ENCODE measurements around the gene RBM17. TPM values are rescaled to one million over a fixed set of nuclear protein-coding genes. Genes with fewer than 3 reads are reported as not detected.
A peak's percentile ranks its signal among the peaks of the same experiment; 100 is the strongest.

The RBM17 gene
- total and polyA plus RNA-seq, 5 experiments from 2014 or later = 57.4 to 130 (median 84.9) TPM

GRCh38 chr10:6048281-6049030 is 40.4 kb upstream of the RBM17 start:
- Mint-ChIP-seq H3K9me3 (no peaks in the 10 kb centered on the region), H3K27me3 (peaks cover 0 to 2% (median 0%) of the 10 kb centered on the region in 5 donors), H3K4me1 (peaks cover 47 to 88% (median 81%) of the 10 kb centered on the region in 4 donors), H3K4me3 (peak overlapping the region in 3 of 10 donors; percentile 40 to 61 (median 46)), H3K27ac (peak overlapping the region in 7 of 10 donors; percentile 16 to 98 (median 60)), H3K36me3 (no peaks in the 10 kb centered on the region)
- POLR2A ChIA-PET = interaction anchor here (0.6 to 4.5 kb wide), 4 partner anchors 10 to 113 kb away, joined by 3 to 23 read pairs (median 8); no protein-coding TSS in a partner anchor
- ATAC-seq (no peak), DNase-seq (no peak)

GRCh38 chr10:6049031-6049400 is 39.8 kb upstream of the RBM17 start:
- peaks cover 0 to 2% (median 0%) of the 10 kb centered on the region in 5 donors for H3K27me3 Mint-ChIP-seq
- peak overlapping the region in 6 of 10 donors; percentile 23 to 98 (median 96) for H3K27ac Mint-ChIP-seq
- no peaks in the 10 kb centered on the region for H3K9me3 Mint-ChIP-seq
- ATAC-seq (no peak), DNase-seq (no peak)
- POLR2A ChIA-PET = interaction anchor here (0.6 to 4.5 kb wide), 5 partner anchors 11 to 113 kb away, joined by 3 to 23 read pairs (median 10); no protein-coding TSS in a partner anchor
- H3K36me3 Mint-ChIP-seq = no peaks in the 10 kb centered on the region
- H3K4me1 Mint-ChIP-seq = peaks cover 46 to 89% (median 82%) of the 10 kb centered on the region in 4 donors
- H3K4me3 Mint-ChIP-seq = peak overlapping the region in 5 of 10 donors; percentile 3 to 84 (median 39)

DNA sequence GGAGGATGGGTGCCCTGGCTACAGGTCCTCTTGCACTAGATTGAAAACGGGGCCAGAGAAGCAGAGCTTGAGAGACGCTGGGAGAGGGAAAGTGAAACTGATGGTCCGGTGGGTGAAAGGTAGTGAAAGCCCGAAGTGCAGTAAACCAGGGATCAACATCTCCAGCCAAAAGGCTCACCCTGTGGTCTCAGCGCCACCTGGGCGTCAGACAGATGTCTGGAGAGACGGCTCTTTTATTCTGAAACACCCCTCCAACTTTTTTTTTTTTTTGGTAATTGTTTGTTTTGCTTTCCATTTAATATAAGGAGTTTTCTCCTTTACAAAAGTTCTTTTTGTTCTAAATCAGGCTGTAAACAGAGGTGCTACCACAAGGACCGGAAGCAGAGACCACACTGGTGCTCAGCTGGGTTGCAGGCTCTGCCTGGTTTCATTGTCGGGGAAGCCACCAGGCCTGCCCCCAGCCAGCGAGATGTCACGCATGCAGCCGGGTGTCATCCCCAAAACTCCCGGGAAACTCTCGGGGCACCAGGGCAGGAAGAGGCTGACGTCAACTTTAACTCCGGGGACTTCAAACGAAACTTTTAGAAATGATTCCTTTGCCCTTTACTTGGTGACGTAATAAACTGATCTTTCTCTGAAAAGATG is 37.9 kb upstream of the RBM17 start:
- H3K9me3 Mint-ChIP-seq = no peaks in the 10 kb centered on the region
- H3K4me3 Mint-ChIP-seq = peak overlapping the region; percentile 84 to 98 (median 94)
- H3K36me3 Mint-ChIP-seq = no peaks in the 10 kb centered on the region
- H3K27me3 Mint-ChIP-seq = peaks cover 0 to 2% (median 0%) of the 10 kb centered on the region in 5 donors
- H3K27ac Mint-ChIP-seq = peak overlapping the region; percentile 94 to 98 (median 96)
- ATAC-seq = peak; percentile 81 to 94
- H3K4me1 Mint-ChIP-seq = peaks cover 42 to 81% (median 68%) of the 10 kb centered on the region in 4 donors
- POLR2A ChIA-PET = interaction anchor here (0.7 to 9.1 kb wide), 15 partner anchors 9 to 351 kb away, joined by 3 to 77 read pairs (median 4); partner anchors contain the start of genes ANKRD16, FBH1 and IL2RA
- peak; percentile 72 to 95 (median 90) for DNase-seq

DNA sequence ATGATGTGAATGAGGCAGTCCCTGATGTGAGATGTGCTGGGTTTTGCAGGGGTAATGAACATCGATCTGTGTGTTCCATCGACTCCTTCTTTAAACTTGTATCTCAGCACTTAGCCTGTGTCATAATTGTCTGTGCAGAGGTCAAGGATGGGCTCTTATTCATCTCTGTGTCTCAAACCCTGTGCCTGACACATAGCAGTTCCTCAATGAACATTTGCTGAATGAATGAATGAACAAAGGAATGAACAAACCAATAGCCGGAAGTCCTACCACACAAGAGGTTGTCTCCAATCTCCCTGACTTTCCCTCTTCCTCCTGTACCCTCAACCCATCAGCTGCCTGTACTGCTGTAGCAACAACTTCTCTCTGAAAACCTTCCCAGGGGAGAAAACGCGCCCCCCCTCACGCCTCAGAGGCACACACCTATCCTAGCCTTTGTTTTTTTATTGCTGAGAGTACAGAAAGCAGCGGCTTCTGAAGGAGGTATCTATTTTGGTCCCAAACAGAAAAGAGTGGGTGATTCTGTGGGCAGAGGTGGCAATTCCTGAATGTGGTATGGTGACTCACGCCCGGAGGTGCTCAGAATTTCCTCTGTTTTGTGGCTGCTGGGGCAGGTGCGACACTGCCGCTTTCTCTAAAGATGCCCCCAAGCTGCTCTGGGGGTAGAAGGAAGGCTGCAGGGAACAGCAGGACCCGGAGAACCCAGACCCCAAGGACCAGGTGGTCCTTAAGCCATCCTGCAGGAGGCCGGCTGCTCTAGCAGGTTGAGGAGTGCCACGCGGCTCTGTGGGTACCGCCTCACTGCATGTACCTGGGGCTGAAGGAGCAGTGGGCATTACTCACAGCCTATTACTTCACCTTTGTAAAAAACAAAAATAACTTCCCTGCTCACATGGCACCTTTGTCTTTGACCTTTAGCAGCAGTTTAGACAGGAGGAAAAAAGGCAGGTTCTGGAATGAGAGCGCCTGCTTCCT is 36.3 kb upstream of the RBM17 start:
- Mint-ChIP-seq H3K4me3 (peak overlapping the region; percentile 57 to 89 (median 82)), H3K36me3 (no peaks in the 10 kb centered on the region), H3K27ac (peak overlapping the region; percentile 82 to 94 (median 88)), H3K9me3 (no peaks in the 10 kb centered on the region), H3K27me3 (peaks cover 0 to 2% (median 0%) of the 10 kb centered on the region in 5 donors), H3K4me1 (peaks cover 40 to 77% (median 58%) of the 10 kb centered on the region in 4 donors)
- ATAC-seq (peak; percentile 24 to 66), DNase-seq (peak in 9 of 10 donors; percentile 34 to 81 (median 60))
- POLR2A ChIA-PET = interaction anchor here (0.6 to 9.1 kb wide), 12 partner anchors 9 to 349 kb away, joined by 3 to 77 read pairs (median 4); no protein-coding TSS in a partner anchor

GRCh38 chr10:6053303-6053702 is 35.5 kb upstream of the RBM17 start:
- Mint-ChIP-seq H3K36me3 (no peaks in the 10 kb centered on the region), H3K27me3 (peaks cover 0 to 2% (median 0%) of the 10 kb centered on the region in 5 donors), H3K4me3 (peak overlapping the region in 7 of 10 donors; percentile 8 to 89 (median 83)), H3K27ac (peak overlapping the region in 8 of 10 donors; percentile 83 to 94 (median 90)), H3K9me3 (no peaks in the 10 kb centered on the region), H3K4me1 (peaks cover 38 to 77% (median 57%) of the 10 kb centered on the region in 4 donors)
- no peak for ATAC-seq
- POLR2A ChIA-PET = interaction anchor here (0.9 to 9.1 kb wide), 6 partner anchors 8 to 40 kb away, joined by 3 to 77 read pairs (median 4); no protein-coding TSS in a partner anchor
- peak in 1 of 10 donors; percentile 7 for DNase-seq

- Mint-ChIP-seq H3K9me3 (no peaks in the 10 kb centered on the region), H3K4me1 (peaks cover 40 to 78% (median 51%) of the 10 kb centered on the region in 4 donors), H3K27ac (peak overlapping the region in 6 of 10 donors; percentile 53 to 89 (median 73)), H3K36me3 (no peaks in the 10 kb centered on the region), H3K27me3 (peaks cover 0 to 2% (median 0%) of the 10 kb centered on the region in 5 donors), H3K4me3 (peak overlapping the region in 4 of 10 donors; percentile 3 to 58 (median 54))
- DNase-seq (no peak), ATAC-seq (no peak)
- POLR2A ChIA-PET = interaction anchor here (0.9 to 9.1 kb wide), 5 partner anchors 7 to 41 kb away, joined by 3 to 77 read pairs (median 4); no protein-coding TSS in a partner anchor
Observed at GRCh38 chr10:6053816-6054631, 34.8 kb upstream of the RBM17 start.

GRCh38 chr10:6054884-6055283 is 34.0 kb upstream of the RBM17 start:
- H3K9me3 Mint-ChIP-seq = no peaks in the 10 kb centered on the region
- peak overlapping the region in 4 of 10 donors; percentile 22 to 89 (median 72) for H3K27ac Mint-ChIP-seq
- H3K4me3 Mint-ChIP-seq = no peak overlapping the region
- no peak for ATAC-seq
- DNase-seq = peak in 1 of 10 donors; percentile 6
- H3K4me1 Mint-ChIP-seq = peaks cover 36 to 73% (median 46%) of the 10 kb centered on the region in 4 donors
- POLR2A ChIA-PET = interaction anchor here (9.1 kb wide), 1 partner anchor 13 kb away, joined by 77 read pairs; no protein-coding TSS in a partner anchor
- H3K36me3 Mint-ChIP-seq = no peaks in the 10 kb centered on the region
- H3K27me3 Mint-ChIP-seq = peaks cover 0 to 2% (median 0%) of the 10 kb centered on the region in 5 donors

DNA sequence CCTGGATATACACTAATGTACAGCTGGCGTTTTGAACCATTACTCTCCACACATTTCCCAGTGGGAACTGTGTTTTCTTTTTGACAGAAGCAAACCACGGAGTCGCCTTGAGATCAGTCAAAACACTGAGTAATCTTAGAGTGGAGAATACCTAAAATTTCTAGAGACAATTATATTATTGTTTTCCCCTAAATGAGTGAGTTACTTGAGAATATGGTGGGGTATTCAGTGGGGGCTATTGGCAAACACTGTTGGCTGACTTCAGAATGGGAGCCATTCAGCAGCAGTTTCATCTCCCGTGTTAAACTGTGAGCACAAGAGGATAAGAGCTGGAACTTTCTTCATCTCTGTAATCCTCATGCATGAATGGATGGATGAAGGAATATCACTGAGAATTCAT is 32.9 kb upstream of the RBM17 start:
- no peak for DNase-seq
- H3K36me3 Mint-ChIP-seq = no peaks in the 10 kb centered on the region
- POLR2A ChIA-PET = interaction anchor here (9.1 kb wide), 1 partner anchor 12 kb away, joined by 77 read pairs; no protein-coding TSS in a partner anchor

DNA sequence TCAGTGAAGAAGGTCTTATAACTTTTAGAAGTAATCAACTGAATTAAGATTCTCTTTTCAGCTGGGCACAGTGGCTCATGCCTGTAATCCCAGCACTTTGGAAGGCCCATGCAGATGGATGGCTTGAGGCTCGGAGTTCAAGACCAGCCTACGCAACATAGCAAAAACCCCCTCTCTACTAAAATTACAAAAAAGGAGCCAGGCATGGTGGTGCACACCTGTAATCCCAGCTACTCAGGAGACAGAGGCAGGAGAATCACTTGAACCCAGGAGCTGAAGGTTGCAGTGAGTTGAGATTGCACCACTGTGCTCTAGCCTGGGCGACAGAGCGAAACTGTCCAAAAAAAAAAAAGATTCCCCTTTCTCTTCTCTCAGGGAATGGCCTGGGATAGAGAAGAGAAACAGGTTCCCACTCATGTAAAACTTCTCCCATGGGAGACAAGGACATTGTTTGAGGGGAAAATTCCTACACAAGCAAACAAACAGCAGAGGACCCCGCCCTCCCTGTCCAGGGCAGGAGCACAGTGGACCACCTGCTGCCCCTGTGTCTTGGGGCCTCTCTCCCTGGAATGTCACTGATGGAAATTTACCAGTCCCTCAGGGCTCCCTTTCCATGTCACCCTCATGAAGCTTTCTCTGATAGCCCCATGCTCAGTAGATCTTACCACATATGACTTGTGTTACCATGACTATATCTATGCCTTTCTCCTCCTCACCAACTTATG is 32.3 kb upstream of the RBM17 start:
- no peak overlapping the region for H3K4me3 Mint-ChIP-seq
- no peaks in the 10 kb centered on the region for H3K27me3 Mint-ChIP-seq
- H3K9me3 Mint-ChIP-seq = no peaks in the 10 kb centered on the region
- no peak for DNase-seq
- H3K36me3 Mint-ChIP-seq = no peaks in the 10 kb centered on the region
- POLR2A ChIA-PET = interaction anchor here (9.1 kb wide), 1 partner anchor 12 kb away, joined by 77 read pairs; no protein-coding TSS in a partner anchor
- peak overlapping the region in 1 of 10 donors; percentile 34 for H3K27ac Mint-ChIP-seq
- peaks cover 25 to 71% (median 37%) of the 10 kb centered on the region in 4 donors for H3K4me1 Mint-ChIP-seq
- ATAC-seq = no peak

More for the DNA sequence above, 32.9 kb upstream of the RBM17 start:
- no peak for ATAC-seq
- Mint-ChIP-seq H3K27me3 (peaks cover 0 to 2% (median 0%) of the 10 kb centered on the region in 5 donors), H3K27ac (peak overlapping the region in 1 of 10 donors; percentile 12), H3K4me3 (no peak overlapping the region), H3K9me3 (no peaks in the 10 kb centered on the region), H3K4me1 (peaks cover 28 to 68% (median 38%) of the 10 kb centered on the region in 4 donors)
